ENCODE results near the gene CHORDC1.

The CHORDC1 gene

DNA sequence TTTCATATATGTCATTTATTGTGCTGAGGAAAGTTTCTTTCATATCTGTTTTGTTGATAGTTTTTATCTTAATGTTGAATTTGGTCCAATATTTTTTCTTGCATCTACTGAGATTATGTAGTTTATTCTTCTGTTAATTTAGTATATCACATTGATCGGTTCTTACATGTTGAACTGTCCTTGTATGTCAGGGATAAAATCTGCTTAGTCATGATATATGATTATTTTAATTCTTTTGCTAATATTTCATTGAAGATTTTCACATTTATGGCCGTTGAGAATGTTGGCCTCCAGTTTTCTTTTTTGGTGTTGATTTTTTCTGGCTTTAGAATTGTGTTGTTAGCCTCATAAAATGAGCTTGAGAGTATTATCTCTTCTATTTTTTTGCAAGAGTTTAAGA lies 31.2 kb upstream of the CHORDC1 start:
- TF ChIP-seq SPI1 (IDR thresholded peaks at IDR 0.05; ENCODE audit: borderline replicate concordance, low read depth), result no peak
- no peak for TF ChIP-seq GABPA (IDR thresholded peaks at IDR 0.05; ENCODE audit: low read depth)
- TF ChIP-seq, protein P1, sequence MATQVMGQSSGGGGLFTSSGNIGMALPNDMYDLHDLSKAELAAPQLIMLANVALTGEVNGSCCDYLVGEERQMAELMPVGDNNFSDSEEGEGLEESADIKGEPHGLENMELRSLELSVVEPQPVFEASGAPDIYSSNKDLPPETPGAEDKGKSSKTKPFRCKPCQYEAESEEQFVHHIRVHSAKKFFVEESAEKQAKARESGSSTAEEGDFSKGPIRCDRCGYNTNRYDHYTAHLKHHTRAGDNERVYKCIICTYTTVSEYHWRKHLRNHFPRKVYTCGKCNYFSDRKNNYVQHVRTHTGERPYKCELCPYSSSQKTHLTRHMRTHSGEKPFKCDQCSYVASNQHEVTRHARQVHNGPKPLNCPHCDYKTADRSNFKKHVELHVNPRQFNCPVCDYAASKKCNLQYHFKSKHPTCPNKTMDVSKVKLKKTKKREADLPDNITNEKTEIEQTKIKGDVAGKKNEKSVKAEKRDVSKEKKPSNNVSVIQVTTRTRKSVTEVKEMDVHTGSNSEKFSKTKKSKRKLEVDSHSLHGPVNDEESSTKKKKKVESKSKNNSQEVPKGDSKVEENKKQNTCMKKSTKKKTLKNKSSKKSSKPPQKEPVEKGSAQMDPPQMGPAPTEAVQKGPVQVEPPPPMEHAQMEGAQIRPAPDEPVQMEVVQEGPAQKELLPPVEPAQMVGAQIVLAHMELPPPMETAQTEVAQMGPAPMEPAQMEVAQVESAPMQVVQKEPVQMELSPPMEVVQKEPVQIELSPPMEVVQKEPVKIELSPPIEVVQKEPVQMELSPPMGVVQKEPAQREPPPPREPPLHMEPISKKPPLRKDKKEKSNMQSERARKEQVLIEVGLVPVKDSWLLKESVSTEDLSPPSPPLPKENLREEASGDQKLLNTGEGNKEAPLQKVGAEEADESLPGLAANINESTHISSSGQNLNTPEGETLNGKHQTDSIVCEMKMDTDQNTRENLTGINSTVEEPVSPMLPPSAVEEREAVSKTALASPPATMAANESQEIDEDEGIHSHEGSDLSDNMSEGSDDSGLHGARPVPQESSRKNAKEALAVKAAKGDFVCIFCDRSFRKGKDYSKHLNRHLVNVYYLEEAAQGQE (IDR thresholded peaks at IDR 0.05; ENCODE audit: insufficient replicate concordance, low read depth), result no peak
- TF ChIP-seq, protein P2, sequence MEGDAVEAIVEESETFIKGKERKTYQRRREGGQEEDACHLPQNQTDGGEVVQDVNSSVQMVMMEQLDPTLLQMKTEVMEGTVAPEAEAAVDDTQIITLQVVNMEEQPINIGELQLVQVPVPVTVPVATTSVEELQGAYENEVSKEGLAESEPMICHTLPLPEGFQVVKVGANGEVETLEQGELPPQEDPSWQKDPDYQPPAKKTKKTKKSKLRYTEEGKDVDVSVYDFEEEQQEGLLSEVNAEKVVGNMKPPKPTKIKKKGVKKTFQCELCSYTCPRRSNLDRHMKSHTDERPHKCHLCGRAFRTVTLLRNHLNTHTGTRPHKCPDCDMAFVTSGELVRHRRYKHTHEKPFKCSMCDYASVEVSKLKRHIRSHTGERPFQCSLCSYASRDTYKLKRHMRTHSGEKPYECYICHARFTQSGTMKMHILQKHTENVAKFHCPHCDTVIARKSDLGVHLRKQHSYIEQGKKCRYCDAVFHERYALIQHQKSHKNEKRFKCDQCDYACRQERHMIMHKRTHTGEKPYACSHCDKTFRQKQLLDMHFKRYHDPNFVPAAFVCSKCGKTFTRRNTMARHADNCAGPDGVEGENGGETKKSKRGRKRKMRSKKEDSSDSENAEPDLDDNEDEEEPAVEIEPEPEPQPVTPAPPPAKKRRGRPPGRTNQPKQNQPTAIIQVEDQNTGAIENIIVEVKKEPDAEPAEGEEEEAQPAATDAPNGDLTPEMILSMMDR (IDR thresholded peaks at IDR 0.05; ENCODE audit: insufficient read depth, low read length), result no peak
- TF ChIP-seq POLR2AphosphoS5 (IDR thresholded peaks at IDR 0.05; ENCODE audit: low read depth), result no peak
- Histone ChIP-seq H3K4me3 (replicated peaks; ENCODE audit: insufficient read depth, low read length) (no peak overlapping the region), H3K27me3 (ENCODE audit: insufficient read depth, poor library complexity, severe bottlenecking) (no peaks in the 10 kb centered on the region), H3K27ac (replicated peaks) (no peak overlapping the region)
- DNase-seq (ENCODE audit: low read depth in 1 of 2, low spot score in 1 of 2), result no peak

DNA sequence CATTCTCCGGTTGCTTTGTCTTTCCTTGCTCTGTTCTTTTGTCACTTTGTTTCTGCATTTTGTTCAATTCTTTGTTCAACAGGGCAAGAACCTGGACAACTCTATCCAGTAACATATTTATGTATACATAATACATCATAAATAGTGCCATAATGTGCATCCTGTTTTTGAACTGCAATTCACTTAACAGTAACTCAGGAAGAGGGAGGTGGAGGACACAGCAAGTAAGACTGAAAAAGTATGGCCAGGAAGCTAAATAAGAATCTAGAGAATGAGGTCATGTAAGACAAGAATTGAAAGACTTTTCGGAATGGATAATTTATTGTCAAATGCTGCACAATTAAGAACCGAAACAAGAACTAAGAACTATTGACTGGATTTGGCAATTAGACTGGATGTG lies 29.2 kb upstream of the CHORDC1 start:
- H3K27me3 ChIP-seq (ENCODE audit: insufficient read depth, poor library complexity, severe bottlenecking), result no peaks in the 10 kb centered on the region
- DNase-seq (ENCODE audit: low read depth in 1 of 2, low spot score in 1 of 2), result no peak

DNA sequence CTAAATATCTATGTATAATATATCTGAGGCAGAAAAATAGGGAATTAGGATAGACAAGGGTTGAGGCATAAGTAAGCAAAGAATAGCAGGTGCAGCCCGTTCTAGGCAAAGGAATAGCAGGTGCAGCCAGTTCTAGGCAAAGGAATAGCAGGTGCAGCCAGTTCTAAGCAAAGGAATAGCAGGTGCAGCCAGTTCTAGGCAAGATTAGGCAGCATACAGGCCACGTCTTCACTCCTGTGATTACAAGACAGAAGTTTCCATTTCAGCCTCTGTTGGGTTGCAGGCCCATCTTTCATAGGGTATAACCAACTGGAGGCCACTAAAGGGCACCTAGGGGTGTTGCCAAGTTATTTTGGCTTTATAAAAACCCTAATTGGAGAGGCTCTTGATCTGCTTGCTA lies 28.8 kb upstream of the CHORDC1 start:
- no peak for DNase-seq (ENCODE audit: low read depth in 1 of 2, low spot score in 1 of 2)
- no peak for TF ChIP-seq GABPA (IDR thresholded peaks at IDR 0.05; ENCODE audit: low read depth)
- no peak for TF ChIP-seq POLR2AphosphoS5 (IDR thresholded peaks at IDR 0.05; ENCODE audit: low read depth)
- TF ChIP-seq, protein P1 (IDR thresholded peaks at IDR 0.05; ENCODE audit: insufficient replicate concordance, low read depth), result no peak
- TF ChIP-seq, protein P2 (IDR thresholded peaks at IDR 0.05; ENCODE audit: insufficient read depth, low read length), result no peak
- TF ChIP-seq SPI1 (IDR thresholded peaks at IDR 0.05; ENCODE audit: borderline replicate concordance, low read depth), result no peak
- H3K4me3 ChIP-seq (replicated peaks; ENCODE audit: insufficient read depth, low read length), result no peak overlapping the region
- H3K27ac ChIP-seq (replicated peaks), result no peak overlapping the region
- H3K27me3 ChIP-seq (ENCODE audit: insufficient read depth, poor library complexity, severe bottlenecking), result no peaks in the 10 kb centered on the region

More for the DNA sequence above, 29.2 kb upstream of the CHORDC1 start:
- TF ChIP-seq, protein P1 (IDR thresholded peaks at IDR 0.05; ENCODE audit: insufficient replicate concordance, low read depth), result no peak
- no peak for TF ChIP-seq POLR2AphosphoS5 (IDR thresholded peaks at IDR 0.05; ENCODE audit: low read depth)
- no peak for TF ChIP-seq GABPA (IDR thresholded peaks at IDR 0.05; ENCODE audit: low read depth)
- TF ChIP-seq, protein P2 (IDR thresholded peaks at IDR 0.05; ENCODE audit: insufficient read depth, low read length), result no peak
- no peak for TF ChIP-seq SPI1 (IDR thresholded peaks at IDR 0.05; ENCODE audit: borderline replicate concordance, low read depth)
- Histone ChIP-seq H3K27ac (replicated peaks) (no peak overlapping the region), H3K4me3 (replicated peaks; ENCODE audit: insufficient read depth, low read length) (no peak overlapping the region)

All from HL-60 (cell line).